Measurements from ENCODE around the gene ROR1.

- TF ChIP-seq CTCF (IDR thresholded peaks at IDR 0.05) (no peak), POLR2A (IDR thresholded peaks at IDR 0.05) (no peak)
Measured at GRCh38 chr1:63920154-63921117, 146.6 kb downstream of the ROR1 start.

Measured in right lobe of liver (tissue), 4 donors.